Raji (cell line): ENCODE measurements around the gene GRN.

ENCODE experiments used
- POLR2A ChIP-seq: IDR thresholded peaks from 2 replicates; pipeline ENCODE4 v1.6.1; 2011; ENCODE audit warnings: low read depth, low read length, control low read depth; ENCODE audit not compliant: insufficient read depth

The GRN gene

DNA sequence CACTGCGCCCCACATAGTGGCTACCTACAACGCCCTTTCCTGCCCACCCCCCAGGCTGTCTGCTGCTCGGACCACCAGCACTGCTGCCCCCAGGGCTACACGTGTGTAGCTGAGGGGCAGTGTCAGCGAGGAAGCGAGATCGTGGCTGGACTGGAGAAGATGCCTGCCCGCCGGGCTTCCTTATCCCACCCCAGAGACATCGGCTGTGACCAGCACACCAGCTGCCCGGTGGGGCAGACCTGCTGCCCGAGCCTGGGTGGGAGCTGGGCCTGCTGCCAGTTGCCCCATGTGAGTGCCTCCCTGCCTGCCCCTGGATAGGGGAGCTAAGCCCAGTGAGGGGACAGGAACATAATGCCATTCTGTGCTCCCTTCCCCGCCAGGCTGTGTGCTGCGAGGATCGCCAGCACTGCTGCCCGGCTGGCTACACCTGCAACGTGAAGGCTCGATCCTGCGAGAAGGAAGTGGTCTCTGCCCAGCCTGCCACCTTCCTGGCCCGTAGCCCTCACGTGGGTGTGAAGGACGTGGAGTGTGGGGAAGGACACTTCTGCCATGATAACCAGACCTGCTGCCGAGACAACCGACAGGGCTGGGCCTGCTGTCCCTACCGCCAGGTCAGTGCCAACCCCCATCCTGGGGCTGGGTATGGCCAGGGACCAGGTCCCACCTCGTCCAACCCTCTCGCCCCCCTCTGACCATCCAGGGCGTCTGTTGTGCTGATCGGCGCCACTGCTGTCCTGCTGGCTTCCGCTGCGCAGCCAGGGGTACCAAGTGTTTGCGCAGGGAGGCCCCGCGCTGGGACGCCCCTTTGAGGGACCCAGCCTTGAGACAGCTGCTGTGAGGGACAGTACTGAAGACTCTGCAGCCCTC lies 7.1 kb downstream of the GRN start:
- TF ChIP-seq POLR2A, result no peak

GRCh38 chr17:44352828-44353671 lies 7.9 kb downstream of the GRN start:
- no peak for TF ChIP-seq POLR2A

DNA sequence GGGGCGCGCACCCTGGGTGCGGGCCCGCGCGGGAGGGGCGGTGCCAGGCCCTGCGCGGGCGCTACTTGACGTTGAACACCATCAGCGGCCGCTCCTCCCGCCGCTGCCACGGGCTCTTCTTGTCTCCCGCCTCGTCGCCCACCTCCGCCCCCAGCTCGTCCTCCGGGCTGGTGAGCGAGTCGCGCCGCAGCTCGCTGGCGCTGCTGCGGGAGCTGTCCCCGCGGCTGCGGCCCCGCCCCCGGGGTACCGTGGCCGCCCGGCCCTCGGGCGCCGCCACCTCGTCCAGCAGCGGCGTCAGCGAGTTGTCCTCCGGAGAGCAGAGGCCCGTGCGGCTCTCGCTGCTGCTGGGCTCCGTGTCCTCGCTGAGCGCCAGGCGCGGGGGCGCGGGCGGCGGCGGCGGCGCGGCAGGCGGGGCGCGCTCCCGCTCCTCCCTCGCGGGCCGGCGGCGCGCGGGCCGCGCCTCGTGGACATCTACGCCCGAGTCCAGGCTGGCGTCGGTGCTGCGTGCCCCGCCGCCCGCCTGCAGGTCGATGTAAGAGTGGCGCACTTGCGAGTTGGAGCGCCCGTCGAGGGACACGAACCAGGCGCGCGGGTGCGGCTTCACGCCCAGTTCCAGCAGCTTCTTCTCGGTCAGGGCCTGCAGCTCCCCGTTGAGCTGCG lies 8.7 kb downstream of the GRN start:
- no peak for TF ChIP-seq POLR2A

GRCh38 chr17:44354582-44355561 lies 9.8 kb downstream of the GRN start:
- no peak for TF ChIP-seq POLR2A

DNA sequence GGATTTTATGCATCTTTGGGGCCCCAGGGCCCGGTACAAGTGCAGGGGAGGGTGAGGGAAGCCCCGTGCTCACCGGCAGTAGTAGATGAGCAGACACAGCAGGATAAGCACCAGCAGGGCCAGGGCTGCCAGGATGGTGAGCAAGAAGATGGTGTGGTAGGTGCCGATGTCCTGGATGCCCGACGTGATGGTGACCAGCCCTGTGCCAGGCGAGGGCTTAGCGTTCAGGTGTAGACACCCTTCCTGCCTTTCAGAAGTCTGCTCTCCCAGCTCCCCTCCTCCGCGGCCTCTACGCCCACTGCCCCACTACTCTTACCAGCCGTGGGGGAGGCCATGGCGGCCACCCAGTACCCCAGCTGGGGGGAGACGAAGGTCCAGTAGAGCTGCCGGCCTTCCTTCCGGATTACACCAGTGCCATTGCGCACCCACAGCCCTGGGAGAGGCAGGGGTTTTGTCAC lies 10.6 kb downstream of the GRN start:
- TF ChIP-seq POLR2A, result no peak

GRCh38 chr17:44356241-44356640 lies 11.1 kb downstream of the GRN start:
- no peak for TF ChIP-seq POLR2A

DNA sequence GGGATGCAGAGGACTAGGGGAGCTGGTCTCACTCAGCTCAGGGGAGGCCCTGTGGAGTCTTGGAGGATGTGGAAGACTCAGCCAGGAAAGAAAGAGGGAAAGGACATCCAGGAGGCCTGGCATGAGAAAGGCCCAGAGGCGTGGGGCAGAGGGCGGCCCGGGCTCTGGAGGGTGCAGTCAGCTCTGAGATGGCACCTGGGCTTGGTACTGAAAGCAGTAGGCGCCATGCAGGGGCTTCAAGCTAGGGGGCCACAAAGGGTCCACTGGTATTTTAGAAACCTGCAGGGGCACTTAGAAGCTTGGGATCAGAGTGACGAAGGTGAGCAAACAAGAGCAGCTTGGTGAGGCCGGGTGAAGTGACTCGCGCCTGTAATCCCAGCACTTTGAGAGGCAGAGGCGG lies 13.0 kb downstream of the GRN start:
- TF ChIP-seq POLR2A, result no peak

- no peak for TF ChIP-seq POLR2A
Measured at GRCh38 chr17:44359006-44359405, 13.9 kb downstream of the GRN start.

DNA sequence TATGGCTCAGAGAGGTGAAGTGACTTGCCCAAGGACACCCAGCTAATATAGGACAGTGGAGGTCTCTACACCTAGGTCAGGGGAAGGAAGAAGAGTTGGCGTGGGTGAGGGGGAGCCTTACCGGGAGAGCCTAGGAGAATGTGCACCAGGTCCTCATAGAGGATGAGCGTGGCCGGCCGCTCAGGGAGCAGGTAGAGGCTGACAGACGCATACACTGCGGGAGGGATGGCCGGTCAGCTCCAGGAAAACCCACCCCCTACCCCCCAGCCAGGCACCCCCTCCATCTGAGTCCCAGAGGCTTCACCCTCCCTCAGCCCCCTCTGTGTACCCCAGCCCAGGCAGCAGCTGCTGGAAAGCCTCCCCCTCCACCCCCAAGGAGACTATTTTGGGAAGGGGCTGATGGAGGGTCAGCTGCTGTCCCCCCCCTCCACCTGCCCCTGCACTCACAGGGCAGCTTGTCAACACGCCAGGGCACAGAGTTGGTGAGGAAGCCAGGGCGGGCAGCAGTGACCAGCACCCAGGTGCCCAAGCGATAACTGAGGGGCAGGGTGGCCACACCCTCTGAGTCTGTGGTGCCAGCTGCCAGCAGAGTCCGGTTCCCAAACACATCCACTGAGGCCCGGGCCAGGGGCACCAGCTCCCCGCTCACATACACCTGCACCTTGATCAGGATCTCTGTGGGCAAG lies 14.5 kb downstream of the GRN start:
- TF ChIP-seq POLR2A, result no peak

DNA sequence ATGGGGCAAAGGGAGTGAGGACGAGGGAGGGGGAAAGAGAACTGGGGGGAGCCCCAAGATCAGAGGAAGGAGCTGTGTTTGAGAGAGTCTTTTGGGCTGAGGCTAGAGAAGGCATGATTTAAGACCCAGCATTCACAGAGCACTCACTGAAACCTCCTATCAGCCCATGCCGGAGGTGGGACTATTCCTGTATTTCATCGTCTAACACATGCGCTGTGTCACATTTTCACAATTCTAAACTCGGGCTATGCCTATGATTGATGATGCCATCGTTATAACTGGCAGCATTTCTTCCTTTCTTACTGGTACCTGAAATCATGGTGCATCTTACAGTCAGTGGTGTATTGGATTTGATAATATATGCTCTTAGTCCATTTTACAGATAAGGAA lies 15.0 kb downstream of the GRN start:
- no peak for TF ChIP-seq POLR2A

DNA sequence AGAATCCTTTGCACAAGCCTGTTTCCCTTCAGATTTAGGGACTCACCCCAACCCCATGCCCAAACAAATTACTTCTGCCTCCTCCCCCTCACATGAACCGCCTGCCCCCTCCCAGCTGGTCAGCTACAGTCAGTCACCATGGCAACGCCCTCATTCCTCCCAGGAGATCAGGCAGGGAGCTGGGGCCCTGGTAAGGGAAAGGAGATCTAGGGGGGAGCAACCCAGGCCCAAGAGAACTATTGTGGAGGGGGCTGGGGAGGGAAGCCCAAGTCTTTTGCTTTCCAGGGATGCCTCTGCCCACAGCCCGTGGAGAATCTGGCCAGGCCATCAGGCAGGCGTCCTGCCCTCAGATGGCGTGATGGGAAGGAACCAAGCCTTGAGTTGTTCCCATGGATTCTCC lies 15.7 kb downstream of the GRN start:
- TF ChIP-seq POLR2A, result no peak

GRCh38 chr17:44361292-44362260 lies 16.5 kb downstream of the GRN start:
- no peak for TF ChIP-seq POLR2A
